IPS-NIHi11 (cell line): ENCODE measurements around the gene ARHGAP25.

Source experiments
- DNase-seq: peaks from one replicate; pipeline ENCODE4 v3.0.0; 2012; ENCODE audit warnings: mixed read lengths, low spot score

The ARHGAP25 gene

GRCh38 chr2:68832233-68832869, 97.7 kb downstream of the ARHGAP25 start:
- no peak for DNase-seq

- DNase-seq = no peak
Observed at GRCh38 chr2:68833162-68833561, 98.6 kb downstream of the ARHGAP25 start.

DNA sequence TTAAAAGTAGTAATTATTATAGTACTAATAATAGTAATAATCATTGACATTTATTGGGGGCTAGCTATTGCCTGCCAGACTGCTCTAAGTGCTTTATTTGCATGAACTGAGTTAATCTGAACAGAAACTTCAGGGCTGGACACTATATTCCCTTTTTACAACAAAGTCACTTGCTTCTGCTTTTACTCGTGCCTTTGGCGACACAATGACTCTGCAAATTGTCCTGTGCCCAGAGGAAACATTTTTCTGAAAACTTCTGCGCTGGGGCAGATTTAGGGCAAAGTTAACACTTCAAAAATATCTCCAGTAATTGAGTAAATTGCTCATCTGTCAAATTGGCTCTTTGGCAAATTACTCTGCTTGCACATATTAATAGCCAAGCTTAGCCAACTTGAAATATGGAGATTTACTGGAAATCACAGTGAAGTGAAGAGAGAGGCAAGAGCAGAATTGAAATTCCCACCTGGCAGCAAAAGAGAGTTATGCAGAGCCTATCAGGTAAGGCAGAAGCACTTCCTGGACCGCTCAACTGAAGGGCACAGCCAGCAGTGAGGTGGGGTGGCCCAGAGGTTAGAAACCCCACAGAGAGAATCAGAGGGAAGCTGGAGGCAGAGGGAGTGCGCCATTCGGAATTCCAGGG, 100.2 kb downstream of the ARHGAP25 start:
- DNase-seq = no peak

DNA sequence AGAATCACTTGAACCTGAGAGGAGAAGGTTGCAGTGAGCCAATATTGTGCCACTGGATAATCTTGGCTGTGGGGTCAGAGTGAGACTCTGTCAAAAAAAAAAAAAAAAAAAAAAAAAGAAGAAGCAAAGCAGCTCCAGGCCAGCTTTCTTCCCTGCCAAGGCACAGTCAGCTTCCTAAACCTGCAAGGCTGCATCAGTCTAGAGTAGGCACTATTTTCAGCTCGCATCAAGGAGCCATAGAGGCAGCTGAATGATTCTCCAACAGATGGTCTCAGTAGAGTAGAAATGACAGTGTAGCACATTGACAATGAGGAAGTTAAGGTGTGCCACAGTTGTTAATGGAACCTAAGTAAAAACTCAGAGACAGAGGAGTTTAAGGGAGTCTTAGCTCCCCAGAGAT, 101.0 kb downstream of the ARHGAP25 start:
- no peak for DNase-seq

DNA sequence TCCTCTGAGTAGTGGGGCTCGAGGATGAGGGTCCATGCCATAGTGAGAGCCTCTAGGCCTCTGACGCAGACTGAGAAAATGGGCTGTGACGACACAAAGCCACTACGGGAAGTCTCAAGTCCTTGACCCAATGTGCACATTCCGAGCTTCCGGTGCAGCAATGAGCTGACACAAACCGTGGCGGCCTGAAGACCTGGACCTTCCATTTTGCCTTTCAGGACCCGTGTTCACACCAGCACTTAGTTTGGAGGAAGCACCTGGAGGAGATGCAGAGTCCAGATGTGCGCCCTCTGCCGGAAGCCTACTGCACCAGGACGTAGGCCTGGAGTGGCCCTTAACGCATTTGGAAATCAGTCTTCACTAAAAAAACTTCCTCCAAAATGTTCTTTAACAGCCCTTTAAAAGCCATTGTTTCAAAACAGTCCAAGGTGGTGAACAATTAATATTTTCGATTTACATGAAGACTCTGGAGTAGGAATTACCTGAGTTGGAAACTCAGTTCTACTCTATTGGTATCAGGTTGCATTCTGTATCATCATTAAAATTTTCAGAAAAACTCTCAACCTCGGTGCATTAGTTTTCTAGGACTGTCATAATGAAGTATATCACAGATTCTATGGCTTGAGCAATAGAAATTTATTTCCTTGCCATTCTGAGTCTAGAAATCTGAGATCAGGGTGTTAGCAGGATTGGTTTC, 102.7 kb downstream of the ARHGAP25 start:
- peak; percentile 67 for DNase-seq

- DNase-seq = no peak
Observed at GRCh38 chr2:68837861-68838341, 103.3 kb downstream of the ARHGAP25 start.

GRCh38 chr2:68838641-68839040, 104.0 kb downstream of the ARHGAP25 start:
- no peak for DNase-seq

DNA sequence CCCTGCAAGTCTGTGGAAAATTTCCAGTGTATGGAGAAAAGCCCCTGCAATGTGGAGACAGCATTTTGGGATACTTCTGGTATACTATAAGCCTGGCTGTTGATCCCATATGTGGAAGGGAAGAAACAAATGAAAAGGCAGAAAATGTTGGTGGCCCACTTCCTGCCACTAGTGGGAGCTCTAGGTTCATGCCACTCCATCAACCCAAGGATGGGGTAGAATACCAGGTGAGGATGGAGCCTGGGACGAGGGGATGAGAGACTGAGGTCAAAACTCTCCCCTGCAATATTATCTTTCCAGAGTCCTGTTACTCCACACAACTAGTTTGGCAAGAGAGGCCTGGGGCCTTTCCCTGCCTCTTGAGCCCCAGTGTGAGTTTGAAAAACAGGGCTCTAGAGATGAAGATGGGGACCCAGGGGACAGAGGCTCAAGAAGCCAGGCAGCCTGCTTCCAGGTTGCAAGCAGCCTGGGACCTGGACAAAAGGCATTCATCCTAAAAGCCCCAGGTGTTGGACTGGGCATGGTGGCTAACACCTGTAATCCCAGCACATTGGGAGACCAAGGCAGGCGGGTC, 104.7 kb downstream of the ARHGAP25 start:
- DNase-seq = peak; percentile 45

DNA sequence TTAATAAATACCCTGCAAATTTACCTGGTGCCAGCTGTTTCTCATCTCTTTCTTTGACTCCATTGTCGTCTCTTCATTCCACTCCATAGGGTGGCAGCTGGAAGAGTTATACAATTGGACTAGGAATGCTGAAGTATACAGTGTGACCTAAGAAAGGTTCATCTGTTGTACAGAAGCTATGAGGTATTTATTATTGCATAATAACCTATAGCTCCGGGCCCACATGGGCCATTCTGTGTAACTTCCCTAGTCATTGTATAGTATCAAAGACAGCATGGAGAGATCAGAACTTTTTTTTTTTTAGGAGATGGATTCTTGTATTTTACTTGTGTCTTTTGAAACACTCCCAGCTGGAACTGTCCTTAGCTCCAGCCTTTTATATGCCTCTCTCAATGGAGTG, 110.4 kb downstream of the ARHGAP25 start:
- DNase-seq = no peak

- DNase-seq = no peak
Observed at GRCh38 chr2:68846091-68846490, 111.5 kb downstream of the ARHGAP25 start.

DNA sequence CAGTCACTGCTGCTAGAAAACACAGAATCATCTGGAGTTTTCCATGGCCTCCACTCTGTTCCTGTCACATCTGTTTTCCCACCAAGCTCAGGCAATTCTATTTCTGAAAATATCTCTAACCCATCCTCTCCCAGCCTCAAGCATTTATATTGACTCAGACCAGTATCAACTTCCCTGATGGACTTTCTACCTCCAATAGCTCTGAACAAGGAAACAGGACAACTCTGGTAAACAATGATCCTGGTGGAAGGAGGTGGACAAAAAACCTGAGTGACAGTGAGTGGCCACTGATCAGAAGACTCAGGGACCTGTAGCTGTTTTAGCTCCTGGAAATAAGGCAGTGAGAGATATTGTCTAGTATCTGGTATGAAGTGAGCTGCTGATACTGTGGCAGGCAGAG, 113.1 kb downstream of the ARHGAP25 start:
- DNase-seq = no peak

- DNase-seq = no peak
Observed at GRCh38 chr2:68849579-68850030, 115.0 kb downstream of the ARHGAP25 start.

GRCh38 chr2:68850524-68850923, 115.9 kb downstream of the ARHGAP25 start:
- no peak for DNase-seq

GRCh38 chr2:68853035-68853434, 118.4 kb downstream of the ARHGAP25 start:
- DNase-seq = no peak

DNA sequence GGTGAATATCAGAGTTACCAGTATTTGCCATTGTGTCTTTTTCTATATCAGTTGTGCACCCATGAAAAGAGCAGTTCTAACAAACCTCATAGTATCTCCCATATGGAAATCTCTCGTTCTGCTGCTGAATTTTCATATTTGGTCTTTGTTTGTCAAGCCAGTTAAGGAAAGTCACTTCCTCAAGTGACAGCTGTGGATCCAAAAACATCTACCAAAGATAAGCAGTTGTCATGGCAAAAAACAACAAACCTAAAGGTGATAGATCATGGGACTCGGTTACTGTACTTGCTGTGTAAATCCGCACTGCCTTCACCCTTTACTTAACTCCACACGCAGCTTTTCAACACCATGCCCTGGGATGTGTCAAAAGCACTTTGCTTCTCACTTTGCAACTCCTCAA, 119.3 kb downstream of the ARHGAP25 start:
- DNase-seq = no peak

- DNase-seq = no peak
Observed at GRCh38 chr2:68854476-68854875, 119.9 kb downstream of the ARHGAP25 start.

- DNase-seq = no peak
Observed at GRCh38 chr2:68855550-68855949, 120.9 kb downstream of the ARHGAP25 start.

DNA sequence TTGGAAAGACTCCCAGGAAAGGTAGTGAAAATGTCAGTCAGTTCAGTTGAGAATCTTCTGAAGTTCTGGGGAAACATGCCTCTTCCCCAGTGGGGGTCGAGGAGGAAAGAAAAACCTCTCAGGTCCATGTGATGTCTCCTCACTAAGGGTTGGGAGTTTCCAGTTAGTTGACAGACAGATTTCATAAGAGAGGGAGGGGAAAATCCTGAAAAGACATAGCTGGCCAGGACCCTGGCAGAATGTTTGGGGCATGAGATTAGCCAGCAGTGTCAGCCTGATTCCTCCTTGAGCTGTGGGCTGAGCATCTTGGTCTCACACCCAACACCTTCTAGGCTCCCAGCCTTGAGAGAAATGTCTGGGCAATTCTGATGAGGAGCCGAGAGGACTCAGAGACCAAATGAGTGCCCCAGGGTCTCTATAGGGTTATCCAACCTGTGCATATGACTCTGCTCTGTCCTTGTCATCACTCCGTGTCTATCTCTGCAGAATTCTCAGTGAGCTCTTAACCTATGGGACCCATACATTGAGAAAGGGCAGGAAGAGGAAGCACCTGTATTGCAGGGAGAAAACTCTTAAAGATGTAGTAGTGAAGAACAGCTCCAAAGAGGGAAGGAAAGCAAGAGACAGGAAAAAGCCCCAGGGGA, 122.7 kb downstream of the ARHGAP25 start:
- DNase-seq = no peak

- no peak for DNase-seq
Observed at GRCh38 chr2:68857855-68858456, 123.3 kb downstream of the ARHGAP25 start.

GRCh38 chr2:68860111-68860510, 125.5 kb downstream of the ARHGAP25 start:
- no peak for DNase-seq

- no peak for DNase-seq
Observed at GRCh38 chr2:68861330-68861729, 126.7 kb downstream of the ARHGAP25 start.

- no peak for DNase-seq
Observed at GRCh38 chr2:68862889-68863288, 128.3 kb downstream of the ARHGAP25 start.
